A673 (cell line): ENCODE measurements around the gene PRDM16.

Source experiments
- EZH2 ChIP-seq: fragments of 200-600 bp; sonication (generic); IDR thresholded peaks from 2 replicates; pipeline ENCODE4 v1.6.1; 2017; ENCODE audit warnings: borderline replicate concordance, low read depth, mild to moderate bottlenecking, mixed read lengths, antibody characterized with exemption, low read length; ENCODE audit not compliant: poor library complexity, severe bottlenecking
- TF ChIP-seq, protein P1 (sequence below): fragments of 300-800, 200-600 bp; sonication (generic); conservative IDR thresholded peaks from 2 replicates; pipeline ENCODE4 v1.5.1; 2017; ENCODE audit warnings: low read depth, mild to moderate bottlenecking, antibody characterized with exemption, low read length, moderate library complexity, mixed read lengths

DNA sequence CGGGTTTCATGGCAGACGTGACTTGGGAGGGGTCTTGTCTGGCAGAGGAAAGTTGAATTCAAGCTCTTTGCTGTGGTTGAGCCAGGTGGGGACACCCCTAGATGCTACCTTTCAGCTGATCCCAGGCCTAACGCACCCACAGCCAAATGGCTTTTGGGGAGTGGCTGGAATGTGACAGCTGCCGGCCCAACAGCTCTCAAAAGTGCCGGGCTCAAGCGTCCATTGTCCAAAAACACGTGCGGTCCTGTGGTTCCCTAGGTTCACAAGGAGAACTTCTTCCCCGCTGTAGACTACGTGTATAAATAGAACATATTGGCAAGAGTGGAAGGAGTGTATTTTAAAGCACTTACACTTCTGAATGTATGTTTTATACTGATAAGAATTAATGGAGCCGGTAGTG is 298.4 kb downstream of the PRDM16 start:
- TF ChIP-seq, protein P1, sequence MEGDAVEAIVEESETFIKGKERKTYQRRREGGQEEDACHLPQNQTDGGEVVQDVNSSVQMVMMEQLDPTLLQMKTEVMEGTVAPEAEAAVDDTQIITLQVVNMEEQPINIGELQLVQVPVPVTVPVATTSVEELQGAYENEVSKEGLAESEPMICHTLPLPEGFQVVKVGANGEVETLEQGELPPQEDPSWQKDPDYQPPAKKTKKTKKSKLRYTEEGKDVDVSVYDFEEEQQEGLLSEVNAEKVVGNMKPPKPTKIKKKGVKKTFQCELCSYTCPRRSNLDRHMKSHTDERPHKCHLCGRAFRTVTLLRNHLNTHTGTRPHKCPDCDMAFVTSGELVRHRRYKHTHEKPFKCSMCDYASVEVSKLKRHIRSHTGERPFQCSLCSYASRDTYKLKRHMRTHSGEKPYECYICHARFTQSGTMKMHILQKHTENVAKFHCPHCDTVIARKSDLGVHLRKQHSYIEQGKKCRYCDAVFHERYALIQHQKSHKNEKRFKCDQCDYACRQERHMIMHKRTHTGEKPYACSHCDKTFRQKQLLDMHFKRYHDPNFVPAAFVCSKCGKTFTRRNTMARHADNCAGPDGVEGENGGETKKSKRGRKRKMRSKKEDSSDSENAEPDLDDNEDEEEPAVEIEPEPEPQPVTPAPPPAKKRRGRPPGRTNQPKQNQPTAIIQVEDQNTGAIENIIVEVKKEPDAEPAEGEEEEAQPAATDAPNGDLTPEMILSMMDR = no peak
- TF ChIP-seq EZH2 = no peak
